Endothelial cell of umbilical vein (primary cell): ENCODE results near the gene RMDN2. TPM values are rescaled to one million over a fixed set of nuclear protein-coding genes. Genes with fewer than 3 reads are reported as not detected.

Source experiments
- BruUV-seq: library from RNA; stranded (reverse); fragments of 400-500 nt; replicated peaks from 2 replicates; lab custom pipeline; 2021; lab: Mats Ljungman, UMichigan
- CTCF ChIA-PET: fragments of 300-600, 350-600 bp; sonication (Branson Sonifier 250); formaldehyde crosslinking; loops from one replicate; lab custom pipeline; 2021; ENCODE audit warnings: antibody characterized with exemption, inconsistent platforms; lab: Charles Lee
- POLR2A ChIA-PET: fragments of 300-600, 350-600 bp; sonication (Branson Sonifier 250); formaldehyde crosslinking; loops from one replicate; lab custom pipeline; 2021; ENCODE audit warnings: antibody characterized with exemption, inconsistent platforms; lab: Charles Lee
- DNase-seq: peaks from one replicate; pipeline ENCODE4 v3.0.0-alpha.2; 2011; ENCODE audit warnings: low read depth, low spot score
- FAIRE-seq: peaks from 2 replicates; lab custom pipeline; 2011; peaks lifted over from hg19 to GRCh38; lab: Jason Lieb, UNC
- H2AFZ ChIP-seq: 2 replicates; pipeline ENCODE4 v1.6.0; 2012; ENCODE audit warnings: low read depth, low read length, control low read depth, inconsistent platforms
- H3K27ac ChIP-seq: 2 replicates; pipeline ENCODE4 v1.5.1; 2011; ENCODE audit warnings: low read depth, mild to moderate bottlenecking, control low read depth, low read length, moderate library complexity; ENCODE audit not compliant: insufficient read depth
- H3K27me3 ChIP-seq, 2 experiments: 2 replicates each; pipeline versions ENCODE4 v1.6.0 to v1.6.1; 2011; ENCODE audit warnings: low read length in 2 of 2, mixed read lengths in 1 of 2; ENCODE audit not compliant: control insufficient read depth in 2 of 2, insufficient read depth in 2 of 2
- H3K36me3 ChIP-seq, 2 experiments: 2 replicates in 1 of 2; 3 replicates in 1 of 2; pipeline ENCODE4 v1.5.1; 2011; ENCODE audit warnings: low read length in 2 of 2, mild to moderate bottlenecking in 1 of 2, moderate library complexity in 1 of 2; ENCODE audit not compliant: control insufficient read depth in 2 of 2, insufficient read depth in 2 of 2; ENCODE audit errors: extremely low read depth in 1 of 2
- H3K4me1 ChIP-seq: 3 replicates; pipeline ENCODE4 v1.5.1; 2011; ENCODE audit warnings: mild to moderate bottlenecking, low read length; ENCODE audit not compliant: control insufficient read depth, insufficient read depth; ENCODE audit errors: extremely low read depth
- H3K4me2 ChIP-seq: 2 replicates; pipeline ENCODE4 v1.6.1; 2011; ENCODE audit warnings: low read length, control low read depth, mixed read lengths; ENCODE audit not compliant: insufficient read depth
- H3K4me3 ChIP-seq, 3 experiments: fragments of 200-600 bp in 1 of 3; sonication (generic), shearing (Covaris generic) in 1 of 3; replicated peaks in 1 of 3; 2 replicates each; pipeline ENCODE4 v1.5.1; 2011 to 2016; ENCODE audit warnings: control low read depth in 3 of 3, low read length in 3 of 3, mild to moderate bottlenecking in 2 of 3, inconsistent platforms in 1 of 3, low read depth in 1 of 3, moderate library complexity in 1 of 3; ENCODE audit not compliant: insufficient read depth in 1 of 3
- H3K79me2 ChIP-seq: 2 replicates; pipeline ENCODE4 v1.6.0; 2012; ENCODE audit warnings: low read length, inconsistent platforms; ENCODE audit not compliant: control insufficient read depth, insufficient read depth
- H3K9ac ChIP-seq: replicated peaks from 2 replicates; pipeline ENCODE3; 2011; ENCODE audit warnings: low read length, control low read depth; ENCODE audit not compliant: insufficient read depth; ENCODE audit errors: extremely low read depth
- H3K9me1 ChIP-seq: replicated peaks from 3 replicates; pipeline ENCODE4 v1.6.0; 2011; ENCODE audit warnings: mild to moderate bottlenecking, low read length; ENCODE audit not compliant: control insufficient read depth, insufficient read depth; ENCODE audit errors: extremely low read depth
- H3K9me3 ChIP-seq: replicated peaks from 2 replicates; pipeline ENCODE4 v1.5.1; 2012; ENCODE audit warnings: low read length, inconsistent platforms; ENCODE audit not compliant: control insufficient read depth, insufficient read depth
- H4K20me1 ChIP-seq: replicated peaks from 2 replicates; pipeline ENCODE3; 2011; ENCODE audit warnings: mild to moderate bottlenecking, low read length; ENCODE audit not compliant: control insufficient read depth, insufficient read depth; ENCODE audit errors: extremely low read depth
- EZH2 ChIP-seq: IDR thresholded peaks from 2 replicates; pipeline ENCODE4 v1.6.1; 2012; ENCODE audit warnings: borderline replicate concordance, low read depth, mild to moderate bottlenecking, moderate library complexity, low read length, inconsistent platforms; ENCODE audit not compliant: severe bottlenecking
- FOS ChIP-seq: IDR thresholded peaks from 2 replicates; pipeline ENCODE4 v1.6.1; 2011; ENCODE audit warnings: mild to moderate bottlenecking, low read length, moderate library complexity, borderline replicate concordance; ENCODE audit not compliant: insufficient read depth
- GATA2 ChIP-seq: IDR thresholded peaks from 2 replicates; pipeline ENCODE4 v1.7.0; 2011; ENCODE audit warnings: low read depth, mild to moderate bottlenecking, moderate library complexity, mixed read lengths, low read length; ENCODE audit not compliant: insufficient read length, insufficient read depth
- JUN ChIP-seq: IDR thresholded peaks from 2 replicates; pipeline ENCODE4 v1.6.1; 2011; ENCODE audit warnings: borderline replicate concordance, low read depth; ENCODE audit not compliant: insufficient read length, insufficient read depth
- MAX ChIP-seq: IDR thresholded peaks from 2 replicates; pipeline ENCODE4 v1.6.1; 2011; ENCODE audit not compliant: insufficient read depth, insufficient read length
- MYC ChIP-seq: IDR thresholded peaks from one replicate; pipeline ENCODE4 v1.6.1; 2011; ENCODE audit warnings: mild to moderate bottlenecking, low read depth, low read length
- POLR2A ChIP-seq: IDR thresholded peaks from 2 replicates; pipeline ENCODE4 v1.6.1; 2012; ENCODE audit warnings: low read depth, mild to moderate bottlenecking, control low read depth, low read length
- POLR2AphosphoS5 ChIP-seq: IDR thresholded peaks from 2 replicates; pipeline ENCODE4 v1.6.1; 2012; ENCODE audit warnings: low read depth, mild to moderate bottlenecking, control low read depth, low read length, moderate library complexity; ENCODE audit not compliant: insufficient read depth
- dilution Hi-C: fragments of 300-500 bp; cut with MboI; formaldehyde crosslinking; loops from one replicate; pipeline ENCODE4 v1.15.0; 2019; ENCODE audit warnings: low sequenced_read_pairs; ENCODE audit not compliant: extremely low pct_ligation_motif_present
- intact Hi-C: fragments of 100-400 bp; cut with micrococcal nuclease; formaldehyde crosslinking; loops from one replicate; pipeline ENCODE4 v1.10.0; 2022
- polyA plus RNA-seq, 4 experiments: library from polyadenylated mRNA; depleted of rRNA in 3 of 4; stranded (reverse) in 3 of 4; unstranded in 1 of 4; fragments of >200 nt; gene quantifications; 2 replicates each; pipeline versions ENCODE4 v1.2.1 to v1.2.3, GENCODE V29; 2011 to 2012; ENCODE audit warnings: missing spikeins in 1 of 4
- total RNA-seq: library from RNA; stranded (reverse); gene quantifications from 2 replicates; pipeline ENCODE4 v1.2.3, GENCODE V29; 2021
- TF ChIP-seq, protein P1 (sequence below), 2 donors: IDR thresholded peaks; 1 replicate in 1 of 2; 2 replicates in 1 of 2; pipeline ENCODE4 v1.5.1; 2011; ENCODE audit warnings: low read length in 2 of 2, mild to moderate bottlenecking in 2 of 2, moderate library complexity in 2 of 2, control low read depth in 1 of 2, inconsistent platforms in 1 of 2, low read depth in 1 of 2; ENCODE audit not compliant: insufficient read depth in 1 of 2; ENCODE audit errors: extremely low read depth in 1 of 2

RMDN2 gene
- total and polyA plus RNA-seq, 2 donors (not counting 3 experiments of a cell fraction or from before 2014, with no cell fraction given): 0.97 to 2.8 TPM

DNA sequence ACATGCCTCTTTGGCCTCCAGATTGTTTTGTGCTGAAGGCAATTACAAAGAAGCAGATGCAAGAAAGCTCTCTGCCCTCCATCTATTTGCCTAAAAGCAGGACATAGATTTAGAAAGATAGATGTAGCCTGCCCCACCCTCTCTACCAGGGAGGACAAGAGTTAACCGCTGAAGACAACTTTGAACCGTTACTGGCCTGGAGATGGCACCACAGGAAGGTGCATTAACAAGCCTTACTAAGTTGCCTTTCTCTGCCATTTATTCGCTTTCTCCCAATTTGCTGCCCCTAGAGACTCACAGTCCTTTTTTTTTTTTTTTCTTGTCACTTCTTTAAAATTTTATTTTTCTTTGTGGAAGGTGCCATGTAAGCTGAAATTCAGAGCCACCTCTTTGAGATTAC, 28.8 kb upstream of the RMDN2 start:
- H4K20me1 ChIP-seq: no peaks in the 10 kb centered on the region
- BruUV-seq: no TSS peak
- H3K9me1 ChIP-seq: no peaks in the 10 kb centered on the region
- TF ChIP-seq MYC: no peak
- TF ChIP-seq POLR2AphosphoS5: no peak
- H2AFZ ChIP-seq: no peak overlapping the region
- dilution Hi-C loops: no loop called here
- intact Hi-C loops: no loop called here
- ChIA-PET CTCF (interaction anchor here (0.6 to 1.5 kb wide), 3 partner anchors 19 to 1042 kb away, joined by 3 to 4 read pairs (median 3); no protein-coding TSS in a partner anchor), POLR2A (no interaction called here)
- H3K4me3 ChIP-seq: no peak overlapping the region
- H3K4me1 ChIP-seq: no peaks in the 10 kb centered on the region
- no peak overlapping the region for H3K27ac ChIP-seq
- FAIRE-seq (no peak), DNase-seq (no peak)
- no peaks in the 10 kb centered on the region for H3K79me2 ChIP-seq
- H3K27me3 ChIP-seq: no peaks in the 10 kb centered on the region
- H3K9ac ChIP-seq: no peak overlapping the region
- H3K36me3 ChIP-seq: no peaks in the 10 kb centered on the region
- H3K9me3 ChIP-seq: no peaks in the 10 kb centered on the region
- no peak overlapping the region for H3K4me2 ChIP-seq

GRCh38 chr2:37897511-37897910, 27.6 kb upstream of the RMDN2 start:
- no peak overlapping the region for H3K4me2 ChIP-seq
- H3K27ac ChIP-seq: no peak overlapping the region
- H3K27me3 ChIP-seq: peaks cover 3 to 5% of the 10 kb centered on the region in 2 experiments
- dilution Hi-C loops: no loop called here
- H3K79me2 ChIP-seq: no peaks in the 10 kb centered on the region
- H2AFZ ChIP-seq: no peak overlapping the region
- intact Hi-C loops: no loop called here
- no peaks in the 10 kb centered on the region for H3K4me1 ChIP-seq
- POLR2A ChIA-PET: no interaction called here
- no peak overlapping the region for H3K9ac ChIP-seq
- H3K4me3 ChIP-seq: no peak overlapping the region
- no peaks in the 10 kb centered on the region for H4K20me1 ChIP-seq
- no peaks in the 10 kb centered on the region for H3K36me3 ChIP-seq
- CTCF ChIA-PET: interaction anchor here (0.8 to 1.5 kb wide), 2 partner anchors 377 to 501 kb away, joined by 3 to 4 read pairs; no protein-coding TSS in a partner anchor
- H3K9me1 ChIP-seq: no peaks in the 10 kb centered on the region
- no peaks in the 10 kb centered on the region for H3K9me3 ChIP-seq
- TF ChIP-seq FOS (no peak), EZH2 (no peak), JUN (no peak), MAX (no peak), POLR2AphosphoS5 (no peak), POLR2A (no peak), MYC (no peak), GATA2 (no peak)
- TF ChIP-seq, protein P1, sequence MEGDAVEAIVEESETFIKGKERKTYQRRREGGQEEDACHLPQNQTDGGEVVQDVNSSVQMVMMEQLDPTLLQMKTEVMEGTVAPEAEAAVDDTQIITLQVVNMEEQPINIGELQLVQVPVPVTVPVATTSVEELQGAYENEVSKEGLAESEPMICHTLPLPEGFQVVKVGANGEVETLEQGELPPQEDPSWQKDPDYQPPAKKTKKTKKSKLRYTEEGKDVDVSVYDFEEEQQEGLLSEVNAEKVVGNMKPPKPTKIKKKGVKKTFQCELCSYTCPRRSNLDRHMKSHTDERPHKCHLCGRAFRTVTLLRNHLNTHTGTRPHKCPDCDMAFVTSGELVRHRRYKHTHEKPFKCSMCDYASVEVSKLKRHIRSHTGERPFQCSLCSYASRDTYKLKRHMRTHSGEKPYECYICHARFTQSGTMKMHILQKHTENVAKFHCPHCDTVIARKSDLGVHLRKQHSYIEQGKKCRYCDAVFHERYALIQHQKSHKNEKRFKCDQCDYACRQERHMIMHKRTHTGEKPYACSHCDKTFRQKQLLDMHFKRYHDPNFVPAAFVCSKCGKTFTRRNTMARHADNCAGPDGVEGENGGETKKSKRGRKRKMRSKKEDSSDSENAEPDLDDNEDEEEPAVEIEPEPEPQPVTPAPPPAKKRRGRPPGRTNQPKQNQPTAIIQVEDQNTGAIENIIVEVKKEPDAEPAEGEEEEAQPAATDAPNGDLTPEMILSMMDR (IDR thresholded peaks at IDR 0.05; ENCODE audit: extremely low read depth in 1 of 2, insufficient read depth in 1 of 2, low read depth in 1 of 2, low read length in 2 of 2): no peak
- FAIRE-seq (no peak), DNase-seq (no peak)
- BruUV-seq: no TSS peak
